GM18502 (cell line): ENCODE results near the gene MAPK8.
"Not testable (repeated sequence)": the region's sequence is repeated elsewhere in the genome, so short reads cannot be mapped to it uniquely, and the experiment has no call there.

Experiments used
- ATAC-seq: cut with Tn5 transposase; IDR thresholded peaks from one replicate; pipeline ENCODE4 v1.9.1; 2021; ENCODE audit warnings: mild to moderate bottlenecking; ENCODE audit not compliant: unreplicated experiment, poor library complexity

Gene MAPK8

GRCh38 chr10:48411510-48411909, 105.0 kb downstream of the MAPK8 start:
- no peak for ATAC-seq

- no peak for ATAC-seq
These were observed 105.6 kb downstream of the MAPK8 start for GRCh38 chr10:48412081-48412480.

- ATAC-seq: no peak
These were observed 106.5 kb downstream of the MAPK8 start for GRCh38 chr10:48412933-48413332.

- no peak for ATAC-seq
These were observed 107.7 kb downstream of the MAPK8 start for GRCh38 chr10:48414160-48414559.

GRCh38 chr10:48414778-48415177, 108.3 kb downstream of the MAPK8 start:
- ATAC-seq: no peak

- no peak for ATAC-seq
These were observed 110.2 kb downstream of the MAPK8 start for GRCh38 chr10:48416584-48417232.

- ATAC-seq: no peak
These were observed 110.9 kb downstream of the MAPK8 start for GRCh38 chr10:48417374-48417773.

GRCh38 chr10:48418189-48418788, 111.8 kb downstream of the MAPK8 start:
- no peak for ATAC-seq

- no peak for ATAC-seq
These were observed 113.2 kb downstream of the MAPK8 start for GRCh38 chr10:48419714-48420113.

GRCh38 chr10:48421862-48422261, 115.4 kb downstream of the MAPK8 start:
- not testable (repeated sequence) for ATAC-seq

- ATAC-seq: no peak
These were observed 117.4 kb downstream of the MAPK8 start for GRCh38 chr10:48423884-48424283.

- ATAC-seq: no peak
These were observed 122.4 kb downstream of the MAPK8 start for GRCh38 chr10:48428896-48429295.

GRCh38 chr10:48429309-48429708, 122.8 kb downstream of the MAPK8 start:
- no peak for ATAC-seq

- ATAC-seq: no peak
These were observed 124.0 kb downstream of the MAPK8 start for GRCh38 chr10:48430402-48430993.

- no peak for ATAC-seq
These were observed 125.4 kb downstream of the MAPK8 start for GRCh38 chr10:48431871-48432270.

GRCh38 chr10:48437546-48437945, 131.1 kb downstream of the MAPK8 start:
- ATAC-seq: no peak

GRCh38 chr10:48439031-48439430, 132.6 kb downstream of the MAPK8 start:
- no peak for ATAC-seq

GRCh38 chr10:48439581-48440041, 133.1 kb downstream of the MAPK8 start:
- ATAC-seq: no peak

GRCh38 chr10:48440771-48441170, 134.3 kb downstream of the MAPK8 start:
- no peak for ATAC-seq

GRCh38 chr10:48442090-48442808, 135.8 kb downstream of the MAPK8 start:
- ATAC-seq: no peak

- ATAC-seq: no peak
These were observed 136.3 kb downstream of the MAPK8 start for GRCh38 chr10:48442809-48443177.
